GM19238 (cell line): Measurements from ENCODE around the gene RNF44.
"Not testable (repeated sequence)": the region's sequence is repeated elsewhere in the genome, so short reads cannot be mapped to it uniquely, and the experiment has no call there.

Source experiments
- DNase-seq: peaks from one replicate; pipeline ENCODE4 v3.0.0; 2011; ENCODE audit warnings: low spot score; ENCODE audit not compliant: insufficient read length

RNF44 gene

DNA sequence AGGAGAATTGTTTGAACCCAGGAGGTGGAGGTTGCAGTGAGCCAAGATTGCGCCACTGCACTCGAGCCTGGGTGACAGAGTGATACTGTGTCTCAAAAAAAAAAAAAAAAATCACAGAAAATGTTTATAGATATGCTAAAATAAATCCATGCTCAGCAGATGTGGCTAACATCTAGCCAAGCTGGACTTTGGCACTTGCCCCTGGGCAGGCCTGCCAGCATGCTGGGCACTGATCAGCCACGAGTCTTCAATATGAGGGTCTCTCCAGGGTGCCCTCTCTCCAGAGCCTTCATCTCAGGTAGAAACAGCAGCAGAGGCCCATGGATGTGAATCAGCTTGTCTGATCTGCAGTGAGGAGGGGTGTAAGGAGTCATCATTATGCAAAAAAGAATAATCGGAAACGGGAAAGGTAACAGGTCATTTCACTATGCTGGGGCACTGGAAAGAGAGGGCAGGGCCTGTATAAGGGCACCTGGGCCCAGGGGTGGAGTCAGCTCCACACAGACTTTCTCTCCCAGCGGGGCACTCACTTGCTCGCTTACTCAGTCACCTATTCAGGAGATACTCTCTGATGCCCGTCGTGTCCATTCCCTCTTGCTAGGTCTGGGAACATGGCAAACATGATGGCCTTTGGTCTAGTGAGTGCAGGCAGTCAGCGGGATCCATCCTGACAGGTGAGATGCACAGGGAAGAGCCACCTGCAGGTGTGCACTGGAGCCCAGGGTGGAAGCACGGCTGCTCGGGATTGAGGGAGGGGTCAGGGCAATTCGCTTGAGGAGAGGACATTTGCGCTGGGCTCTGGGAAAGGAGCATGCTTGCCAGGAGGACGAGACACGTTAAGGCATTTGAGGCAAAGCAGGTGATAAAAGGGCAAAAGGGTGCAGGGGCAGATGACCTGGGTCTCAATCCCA, 17.1 kb downstream of the RNF44 start:
- no peak for DNase-seq

DNA sequence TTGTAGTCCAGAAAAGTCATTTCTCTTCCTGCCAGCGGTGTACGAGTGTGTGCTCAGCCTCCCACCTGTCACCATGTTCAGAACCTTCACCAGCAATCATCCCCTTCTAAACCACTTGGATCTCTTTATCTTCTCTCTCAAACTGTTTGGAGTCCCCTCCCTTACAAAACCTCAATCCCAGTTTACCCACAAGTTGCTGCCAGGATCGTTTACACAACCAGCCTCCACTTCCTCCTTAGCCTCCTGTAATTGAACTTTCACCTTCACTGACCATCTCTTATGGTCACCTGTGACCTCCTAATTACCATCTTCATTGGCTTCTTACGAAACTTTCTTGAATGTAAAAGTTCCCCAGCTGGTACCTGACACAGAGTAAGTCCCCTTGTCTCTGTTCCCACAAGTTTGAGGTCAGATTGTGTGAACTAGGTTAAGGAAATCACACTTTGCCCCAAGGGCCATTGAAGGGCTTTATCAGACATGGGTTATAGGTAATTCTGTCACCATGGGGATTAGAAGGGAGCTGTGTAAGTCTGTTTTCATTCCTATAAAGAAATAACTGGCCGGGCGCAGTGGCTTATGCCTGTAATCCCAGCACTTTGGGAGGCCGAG, 20.0 kb downstream of the RNF44 start:
- no peak for DNase-seq

DNA sequence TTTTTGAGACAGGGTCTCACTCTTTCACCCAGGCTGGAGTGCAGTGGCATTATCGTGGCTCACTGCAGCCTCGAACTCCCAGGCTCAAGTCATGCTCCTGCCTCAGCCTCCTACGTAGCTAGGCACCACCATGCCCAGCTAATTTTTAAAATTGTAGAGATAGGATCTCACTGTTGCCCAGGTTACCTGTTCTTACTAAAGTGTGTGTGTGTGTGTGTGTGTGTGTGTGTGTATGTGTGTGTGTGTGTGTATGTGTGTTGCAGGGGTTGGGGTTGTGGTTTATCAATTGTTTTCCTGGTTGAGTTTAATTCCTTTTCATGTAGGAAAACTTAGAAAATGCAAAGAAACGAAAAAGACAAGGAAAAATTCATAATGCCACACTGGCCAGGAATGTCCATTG, 21.8 kb downstream of the RNF44 start:
- DNase-seq = no peak

DNA sequence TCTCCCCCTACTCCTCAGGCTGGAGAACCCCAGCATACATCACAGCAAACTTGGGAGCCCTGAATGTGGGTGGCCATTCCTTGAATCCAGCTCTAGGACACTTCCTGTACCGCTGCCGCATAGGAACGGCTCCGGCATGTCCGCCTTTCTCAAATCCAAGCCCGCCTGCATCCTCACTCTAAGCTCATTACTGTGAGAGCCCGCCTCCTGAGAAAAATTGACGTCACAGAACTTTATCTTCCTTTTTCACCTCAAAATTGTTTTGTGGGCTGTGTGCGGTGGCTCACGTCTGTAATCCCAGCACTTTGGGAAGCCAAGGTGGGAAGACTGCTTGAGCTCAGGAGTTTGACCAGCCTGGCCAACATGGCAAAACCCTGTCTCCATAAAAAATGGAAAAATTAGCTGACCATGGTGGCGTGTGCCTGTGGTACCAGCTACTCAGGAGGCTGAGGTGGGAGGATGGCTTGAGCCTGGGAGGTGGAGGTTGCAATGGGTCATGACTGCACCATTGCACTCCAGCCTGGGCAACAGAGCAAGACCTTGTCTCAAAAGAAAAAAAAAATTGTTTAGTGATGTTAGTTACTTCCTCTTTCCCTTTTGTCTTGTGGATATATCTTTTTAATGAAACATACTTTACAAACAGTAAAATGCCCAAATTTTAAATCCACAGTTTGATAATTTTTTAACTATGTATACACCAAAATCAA, 22.8 kb downstream of the RNF44 start:
- no peak for DNase-seq

DNA sequence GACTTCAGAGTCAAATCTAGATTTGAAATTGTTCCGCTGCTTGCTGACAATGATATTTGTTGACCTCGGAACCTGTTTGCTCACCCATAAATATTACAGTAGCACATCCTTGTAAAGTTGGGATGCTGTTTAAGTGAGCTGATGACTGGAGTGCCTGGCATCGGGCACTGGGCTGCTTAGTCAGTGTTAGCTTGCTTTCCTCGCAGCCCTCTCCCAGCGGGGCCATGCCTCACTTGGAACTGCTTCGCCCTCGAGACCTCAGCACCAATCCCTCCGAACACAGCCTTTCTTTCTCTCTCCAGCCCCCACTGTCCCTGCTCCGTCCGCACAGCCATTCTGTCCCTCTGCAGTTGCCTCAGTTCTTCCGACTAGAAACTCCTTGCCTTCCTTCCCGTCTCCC, 23.4 kb downstream of the RNF44 start:
- DNase-seq = no peak

DNA sequence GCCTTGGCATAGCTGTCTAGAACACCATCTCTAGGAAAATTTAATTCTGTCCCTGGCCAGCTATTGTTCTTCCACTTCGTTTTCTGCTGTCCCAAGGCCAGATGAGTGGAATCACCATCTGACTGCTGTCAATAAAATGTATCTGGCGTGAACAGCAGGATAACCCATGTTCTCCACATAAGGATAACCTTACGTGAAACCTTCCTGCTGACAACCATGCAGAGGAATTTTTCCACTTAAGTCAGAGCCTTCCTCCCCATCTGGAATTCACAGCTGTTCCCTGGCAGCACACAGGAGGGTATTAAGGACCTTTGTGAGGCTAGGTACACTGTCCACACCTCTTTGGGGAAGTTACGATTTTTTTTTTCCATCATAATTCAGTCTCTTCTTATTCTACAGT, 28.6 kb downstream of the RNF44 start:
- no peak for DNase-seq

DNA sequence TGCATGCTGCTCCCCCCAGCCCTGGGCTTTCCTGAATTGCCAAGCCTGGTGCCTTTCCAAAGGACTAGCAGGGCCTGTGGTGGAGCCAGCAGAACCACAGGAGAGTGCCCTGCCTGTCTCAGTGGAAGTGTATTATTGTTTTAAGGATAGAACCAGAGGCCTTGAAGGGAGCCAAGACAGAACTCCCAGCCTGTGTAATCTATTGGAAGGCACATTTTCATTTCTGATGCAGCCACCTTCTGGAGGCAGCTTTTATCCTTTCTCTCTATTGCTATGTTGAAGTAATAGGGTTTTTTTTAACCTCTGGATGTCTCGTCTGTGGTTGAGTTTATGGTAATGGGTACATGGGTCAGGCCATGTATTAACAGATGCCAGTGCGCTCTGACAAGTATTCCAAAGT, 29.3 kb downstream of the RNF44 start:
- DNase-seq = no peak

DNA sequence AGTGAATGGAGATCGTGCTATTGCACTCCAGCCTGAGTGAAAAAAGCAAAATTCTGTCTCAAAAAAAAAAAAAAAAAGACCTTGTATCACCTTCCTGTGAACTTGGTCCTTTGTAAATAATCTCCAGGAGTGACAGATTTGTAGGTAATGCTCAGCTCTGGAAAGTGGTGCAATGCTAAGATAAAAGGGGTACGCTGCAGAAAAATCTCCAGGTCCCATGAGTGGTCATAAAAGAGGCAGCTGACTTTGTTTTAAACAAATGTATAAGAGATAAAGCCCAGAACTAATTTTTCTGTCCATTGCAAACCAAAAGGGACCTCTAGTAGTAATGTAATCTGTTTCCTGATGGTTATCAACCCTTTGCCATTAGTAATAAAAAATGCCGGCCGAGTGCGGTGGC, 33.7 kb downstream of the RNF44 start:
- DNase-seq = no peak

DNA sequence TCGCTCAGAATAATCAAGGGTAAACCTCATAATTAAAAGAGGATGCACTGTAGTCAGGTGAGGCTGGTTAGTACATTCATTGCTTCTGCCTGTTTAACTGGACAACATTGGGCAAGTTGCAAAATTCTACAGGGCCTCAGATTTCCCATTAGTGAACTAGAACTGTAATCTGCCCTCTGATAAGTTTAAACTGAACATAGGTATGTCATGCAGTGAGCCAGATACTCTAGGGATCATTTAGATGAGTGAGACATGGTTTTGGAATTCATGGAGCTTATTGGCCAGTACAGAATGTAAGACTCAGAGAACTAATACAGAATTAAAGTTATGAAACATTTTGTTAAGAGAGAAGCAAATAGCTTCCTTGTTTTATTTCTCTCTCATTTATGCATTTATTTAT, 35.9 kb downstream of the RNF44 start:
- DNase-seq = no peak

DNA sequence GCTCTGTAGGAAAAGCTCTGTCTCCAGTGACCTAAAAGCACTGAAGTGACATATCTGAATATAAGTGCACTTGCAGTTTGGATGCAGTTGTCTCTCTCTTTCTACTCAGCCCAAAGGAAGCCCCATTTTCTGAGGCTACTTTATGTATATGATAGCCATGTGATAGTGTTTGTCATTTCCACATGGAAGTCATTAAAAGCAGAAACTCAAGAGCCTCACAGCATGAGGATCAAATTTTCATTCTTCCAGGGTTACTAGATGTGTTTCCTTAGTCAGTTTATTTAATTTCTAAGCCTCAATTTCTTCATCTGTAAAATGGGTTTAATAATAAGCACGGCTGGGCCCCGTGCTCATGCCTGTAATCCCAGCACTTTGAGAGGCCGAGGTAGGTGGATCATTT, 36.7 kb downstream of the RNF44 start:
- no peak for DNase-seq

DNA sequence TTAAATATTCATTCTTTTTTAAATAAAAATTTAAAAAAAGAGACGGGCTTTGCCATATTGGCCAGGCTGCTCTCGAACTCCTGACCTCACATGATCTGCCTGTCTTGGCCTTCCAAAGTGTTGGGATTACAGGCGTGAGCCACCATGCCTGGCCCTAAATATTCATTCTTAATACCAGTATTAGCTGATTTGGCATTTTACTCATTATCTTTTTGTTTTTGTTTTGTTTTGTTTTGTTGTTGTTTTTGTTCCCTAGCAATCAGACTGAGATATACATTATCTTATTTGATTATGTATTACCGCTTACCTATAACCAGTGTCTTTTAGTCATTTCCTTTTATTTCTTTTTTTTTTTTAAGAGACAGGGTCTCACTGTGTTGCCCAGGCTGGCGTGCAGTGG, 37.9 kb downstream of the RNF44 start:
- no peak for DNase-seq

DNA sequence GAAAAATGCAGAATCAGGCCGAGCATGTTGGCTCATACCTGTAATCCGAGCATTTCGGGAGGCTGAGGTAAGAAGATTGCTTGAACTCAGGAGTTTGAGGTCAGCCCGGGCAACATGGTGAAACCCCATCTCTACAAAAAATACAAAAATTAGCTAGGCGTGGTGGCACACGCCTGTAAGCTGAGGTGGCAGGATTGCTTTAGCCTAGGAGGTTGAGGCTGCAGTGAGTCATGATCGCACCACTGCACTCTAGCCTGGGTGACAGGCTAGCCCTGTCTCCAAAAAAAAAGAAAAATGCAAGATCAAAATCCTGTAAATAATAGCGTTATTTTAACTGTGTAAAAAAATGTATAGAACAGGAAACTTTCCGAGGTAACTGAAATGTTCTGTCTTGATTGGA, 39.4 kb downstream of the RNF44 start:
- DNase-seq = no peak

DNA sequence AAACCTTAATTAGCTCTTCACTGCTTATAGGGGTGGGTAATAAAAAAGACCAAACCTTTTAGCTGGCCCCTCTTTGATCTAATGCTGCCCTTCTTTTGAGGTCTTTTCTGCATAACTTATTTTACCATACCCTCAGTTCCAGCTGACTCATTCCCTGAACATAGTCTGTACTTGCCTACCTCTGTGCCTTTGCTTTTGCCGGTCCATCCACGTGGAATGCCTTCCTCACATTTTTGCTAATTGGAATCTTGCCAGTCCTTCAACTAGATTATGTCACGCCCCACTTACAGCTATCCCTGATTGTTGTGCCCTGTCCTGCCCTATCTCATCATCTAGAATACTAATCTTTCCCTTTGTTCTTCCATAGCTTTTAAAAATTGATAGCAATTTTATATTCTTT, 44.8 kb downstream of the RNF44 start:
- DNase-seq = no peak

DNA sequence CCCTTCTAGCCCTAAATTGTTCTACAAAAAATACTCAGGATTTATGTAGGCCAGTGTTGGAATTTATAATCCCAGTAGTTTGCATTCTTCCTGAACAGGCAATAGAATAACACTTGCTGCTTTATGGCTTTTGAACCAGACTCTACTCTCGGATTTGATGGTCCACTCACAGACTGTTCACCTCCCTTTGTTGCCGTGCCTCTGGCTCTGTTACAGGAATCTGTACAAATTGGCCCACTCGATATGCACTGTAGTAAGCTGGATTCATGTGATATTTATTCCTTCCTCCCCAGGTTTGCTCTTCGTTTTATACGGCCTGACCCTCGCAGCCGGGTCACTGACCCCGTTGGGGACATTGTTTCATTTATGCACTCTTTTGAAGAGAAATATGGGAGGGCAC, 45.3 kb downstream of the RNF44 start:
- no peak for DNase-seq

DNA sequence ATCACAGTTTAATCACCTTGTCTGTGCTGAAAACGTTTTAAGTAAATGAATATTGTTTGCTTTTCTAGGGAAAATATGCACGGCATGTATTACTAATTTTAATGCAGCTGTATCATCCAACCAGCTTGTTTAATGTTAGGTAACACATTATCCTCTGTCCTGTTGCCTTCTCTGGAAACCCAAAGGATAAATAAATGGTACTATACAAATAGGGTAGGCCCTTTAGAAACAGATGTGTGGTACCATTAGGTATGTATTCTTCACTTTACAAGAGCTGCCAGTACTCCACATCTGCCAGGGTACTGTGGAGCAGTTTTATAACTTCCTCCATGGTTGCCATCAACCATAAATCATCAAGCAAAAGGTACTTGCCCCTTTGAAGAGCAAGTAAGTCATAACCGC, 46.1 kb downstream of the RNF44 start:
- DNase-seq = no peak

DNA sequence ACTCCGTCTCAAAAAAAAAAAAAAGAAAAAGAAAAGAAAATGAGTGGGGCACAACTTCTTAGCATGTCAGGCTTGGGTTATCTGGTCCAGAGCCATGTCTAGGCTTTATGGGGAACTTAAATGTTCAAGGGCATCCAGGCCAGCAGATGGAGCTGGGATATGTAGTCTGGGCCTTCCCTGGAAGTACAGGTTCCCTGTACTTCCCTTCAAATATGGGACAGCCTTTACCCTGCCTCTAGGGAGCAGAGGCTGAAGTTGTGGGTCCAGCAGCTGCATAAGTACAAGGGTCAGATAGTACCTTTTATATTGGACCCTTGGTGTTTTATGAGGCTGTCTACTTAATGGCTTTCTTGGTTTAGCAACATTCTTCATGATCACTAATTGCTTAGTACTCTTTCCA, 46.9 kb downstream of the RNF44 start:
- DNase-seq = no peak

DNA sequence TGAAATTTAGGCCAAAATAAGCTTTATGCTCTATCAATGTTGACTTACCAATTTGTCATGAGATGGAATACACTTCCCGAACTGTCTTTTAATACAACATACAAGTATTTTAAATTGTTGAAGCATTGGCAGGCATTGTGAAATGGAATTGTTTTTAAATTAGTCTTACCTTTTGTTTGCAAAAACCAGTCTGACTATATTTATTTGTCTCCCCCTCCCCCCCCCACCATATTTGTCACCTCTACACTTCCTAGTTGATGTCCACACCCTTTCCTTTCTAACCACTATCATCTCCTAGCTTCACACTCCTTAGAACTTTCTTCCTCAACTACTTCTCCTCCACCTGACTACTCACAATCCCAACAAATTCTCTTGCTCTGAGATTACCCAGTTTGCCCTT, 48.1 kb downstream of the RNF44 start:
- DNase-seq = no peak

DNA sequence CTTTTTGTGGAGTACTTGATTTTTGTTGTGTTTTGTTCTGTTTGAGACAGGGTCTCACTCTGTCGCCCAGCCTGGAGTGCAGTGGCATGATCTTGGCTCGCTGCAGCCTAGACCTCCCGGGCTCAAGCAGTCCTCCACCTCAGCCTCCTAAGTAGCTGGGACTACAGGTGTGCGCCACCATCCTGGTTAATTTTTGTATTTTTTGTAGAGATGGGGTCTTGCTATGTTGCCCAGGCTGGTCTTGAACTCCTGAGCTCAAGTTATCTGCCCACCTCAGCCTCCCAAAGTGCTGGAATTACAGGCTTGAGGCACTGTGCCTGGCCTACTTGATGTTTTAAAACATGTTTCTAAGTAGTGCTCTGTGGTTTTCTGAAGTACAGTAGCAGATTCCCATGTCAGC, 50.0 kb downstream of the RNF44 start:
- not testable (repeated sequence) for DNase-seq

DNA sequence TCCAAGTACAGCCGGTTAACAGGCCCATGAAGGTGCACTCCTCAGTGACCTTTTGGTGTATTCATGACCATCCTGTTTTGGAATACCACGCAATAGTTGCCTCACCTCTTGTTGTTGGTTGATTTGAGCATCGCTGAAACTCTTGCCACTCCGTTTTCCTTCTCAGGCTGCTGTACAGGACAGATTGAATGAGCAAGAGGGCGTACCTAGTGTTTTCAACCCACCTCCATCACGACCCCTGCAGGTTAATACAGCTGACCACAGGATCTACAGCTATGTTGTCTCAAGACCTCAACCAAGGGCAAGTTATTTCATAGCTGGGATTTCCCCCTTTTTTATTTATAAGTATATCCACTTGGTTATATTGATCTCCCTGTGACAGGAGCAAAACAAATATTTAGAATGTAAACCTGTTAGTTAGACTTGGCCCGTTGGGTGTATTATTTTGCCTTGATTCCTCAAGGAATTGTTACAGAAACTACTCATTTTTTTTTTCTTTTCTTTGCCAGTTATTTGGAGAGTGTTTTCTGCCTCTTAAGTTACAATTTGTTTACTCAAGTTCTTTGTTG, 50.9 kb downstream of the RNF44 start:
- DNase-seq = no peak

DNA sequence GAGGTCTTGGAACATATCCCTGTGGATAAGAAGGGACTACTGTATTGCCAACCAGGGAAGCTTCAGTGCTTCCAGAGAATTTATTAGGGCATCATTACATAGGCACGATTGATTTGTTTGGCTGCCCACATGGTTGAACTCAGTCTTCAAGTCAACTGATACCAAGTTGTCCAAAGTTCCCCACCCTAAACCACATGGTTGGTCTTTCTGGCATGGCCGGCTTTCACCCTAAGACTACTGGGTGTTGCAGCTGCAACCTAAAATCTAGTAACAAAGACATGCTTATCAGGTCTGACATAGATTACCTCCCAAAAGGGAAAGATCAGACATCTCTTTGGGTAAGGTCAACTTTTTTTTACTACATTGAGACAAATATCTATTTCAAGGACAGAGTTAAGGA, 52.0 kb downstream of the RNF44 start:
- no peak for DNase-seq

DNA sequence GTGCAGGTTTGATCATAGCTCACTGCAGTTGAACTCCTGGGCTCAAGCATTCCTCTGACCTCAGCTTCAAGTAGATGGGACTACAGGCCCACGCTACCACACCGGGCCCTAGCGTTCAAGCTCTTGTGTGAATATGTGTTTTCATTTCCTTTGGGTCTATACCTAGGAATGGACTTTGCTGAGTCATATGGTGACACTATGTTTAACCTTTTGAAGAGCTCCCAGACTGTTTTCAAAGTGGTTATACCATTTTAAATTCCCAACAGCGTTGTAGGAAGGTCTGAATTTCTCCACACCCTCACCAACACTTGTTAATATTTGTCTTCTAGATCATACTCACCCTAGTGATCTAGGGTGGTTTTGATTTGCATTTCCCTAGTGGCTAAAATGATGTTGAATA, 55.5 kb downstream of the RNF44 start:
- DNase-seq = no peak
